AG08396 (cell line): ENCODE measurements around the gene TMEM41A.
"Not testable (repeated sequence)": the region's sequence is repeated elsewhere in the genome, so short reads cannot be mapped to it uniquely, and the experiment has no call there.

ENCODE experiments used
- DNase-seq: peaks from one replicate; pipeline ENCODE4 v3.0.0; 2012; ENCODE audit warnings: low spot score, mixed read lengths

TMEM41A gene

GRCh38 chr3:185488465-185488864, 10.4 kb downstream of the TMEM41A start:
- no peak for DNase-seq

GRCh38 chr3:185486394-185486793, 12.4 kb downstream of the TMEM41A start:
- no peak for DNase-seq

- DNase-seq = no peak
Observed at GRCh38 chr3:185484296-185484695, 14.5 kb downstream of the TMEM41A start.

- DNase-seq = no peak
Observed at GRCh38 chr3:185479373-185479945, 19.4 kb downstream of the TMEM41A start.

- no peak for DNase-seq
Observed at GRCh38 chr3:185477316-185477715, 21.5 kb downstream of the TMEM41A start.

- not testable (repeated sequence) for DNase-seq
Observed at GRCh38 chr3:185474922-185475321, 23.9 kb downstream of the TMEM41A start.

GRCh38 chr3:185473290-185473815, 25.5 kb downstream of the TMEM41A start:
- DNase-seq = no peak

- DNase-seq = no peak
Observed at GRCh38 chr3:185470323-185470722, 28.5 kb downstream of the TMEM41A start.

- DNase-seq = no peak
Observed at GRCh38 chr3:185469542-185469941, 29.3 kb downstream of the TMEM41A start.

GRCh38 chr3:185466123-185466522, 32.7 kb downstream of the TMEM41A start:
- not testable (repeated sequence) for DNase-seq

- no peak for DNase-seq
Observed at GRCh38 chr3:185465471-185465870, 33.4 kb downstream of the TMEM41A start.

- DNase-seq = peak; percentile 12
Observed at GRCh38 chr3:185460719-185461350, 38.0 kb downstream of the TMEM41A start.

GRCh38 chr3:185460309-185460708, 38.5 kb downstream of the TMEM41A start:
- DNase-seq = no peak

GRCh38 chr3:185457376-185457775, 41.5 kb downstream of the TMEM41A start:
- no peak for DNase-seq

GRCh38 chr3:185451432-185451831, 47.4 kb downstream of the TMEM41A start:
- DNase-seq = not testable (repeated sequence)

GRCh38 chr3:185448107-185448506, 50.7 kb downstream of the TMEM41A start:
- DNase-seq = no peak

GRCh38 chr3:185444329-185444728, 54.5 kb downstream of the TMEM41A start:
- no peak for DNase-seq

- DNase-seq = no peak
Observed at GRCh38 chr3:185442031-185442430, 56.8 kb downstream of the TMEM41A start.

GRCh38 chr3:185439745-185440466, 58.9 kb downstream of the TMEM41A start:
- DNase-seq = no peak
